Colonic mucosa (tissue), 4 donors: ENCODE results near the gene ZNF860. TPM values are rescaled to one million over a fixed set of nuclear protein-coding genes. Genes with fewer than 3 reads are reported as not detected.
A peak's percentile ranks its signal among the peaks of the same experiment; 100 is the strongest.

Experiments used
- DNase-seq: peaks from one replicate; pipeline ENCODE4 v3.0.0-alpha.2; 2020
- H3K27ac ChIP-seq: fragments of 200-600 bp; one replicate; pipeline ENCODE4 v1.8.0; 2021
- H3K27me3 ChIP-seq: fragments of 200-600 bp; one replicate; pipeline ENCODE4 v1.8.0; 2021
- H3K36me3 ChIP-seq: fragments of 200-600 bp; one replicate; pipeline ENCODE4 v1.8.0; 2021
- H3K4me1 ChIP-seq: fragments of 200-600 bp; one replicate; pipeline ENCODE4 v1.8.0; 2021; ENCODE audit warnings: mild to moderate bottlenecking
- H3K4me3 ChIP-seq: fragments of 200-600 bp; one replicate; pipeline ENCODE4 v1.8.0; 2021
- H3K9ac ChIP-seq, 2 donors: one replicate each; pipeline ENCODE4 v1.7.0; 2013; ENCODE audit warnings: control low read depth in 2 of 2, low read depth in 2 of 2, low read length in 2 of 2
- H3K9me3 ChIP-seq: fragments of 200-600 bp; one replicate; pipeline ENCODE4 v1.8.0; 2021
- CTCF ChIP-seq: fragments of 200-600 bp; IDR thresholded peaks from one replicate; pipeline ENCODE4 v1.8.0; 2022; ENCODE audit warnings: antibody characterized with exemption, mild to moderate bottlenecking
- intact Hi-C: fragments of 100-400 bp; cut with DNase I; formaldehyde crosslinking; loops from one replicate; pipeline ENCODE4 v1.14.1; 2022
- total RNA-seq, 2 donors: library from RNA; stranded (reverse); fragmentation: NEBNext Ultra II Directional in 1 of 2; extraction: Animal tissue kit (Norgen Biotek cat#: 25700) in 1 of 2; gene quantifications; one replicate each; pipeline ENCODE4 v1.2.1, GENCODE V29; 2021
- donor health status: healthy.
- donor health status: DM: no; HTN: no; CAD: no.
- donor health status: DM: no; HTN: no; CAD: no.

Gene ZNF860
- total RNA-seq, 2 donors from 2014 or later, result 0.53 to 1.5 TPM

- intact Hi-C loops, result no loop called here
- no peaks in the 10 kb centered on the region for H3K27me3 ChIP-seq
- TF ChIP-seq CTCF, result no peak
- no peaks in the 10 kb centered on the region for H3K4me1 ChIP-seq
- H3K9me3 ChIP-seq, result no peaks in the 10 kb centered on the region
- no peak overlapping the region for H3K9ac ChIP-seq
- H3K4me3 ChIP-seq, result no peak overlapping the region
- H3K36me3 ChIP-seq, result no peaks in the 10 kb centered on the region
- H3K27ac ChIP-seq, result no peak overlapping the region
- DNase-seq, result no peak
These were observed 35.7 kb downstream of the ZNF860 start for GRCh38 chr3:32017286-32017685.

GRCh38 chr3:32018757-32019564 is 37.4 kb downstream of the ZNF860 start:
- H3K27ac ChIP-seq, result no peak overlapping the region

GRCh38 chr3:32021155-32021554 is 39.6 kb downstream of the ZNF860 start:
- Histone ChIP-seq H3K27me3 (no peaks in the 10 kb centered on the region), H3K4me1 (peaks cover 6% of the 10 kb centered on the region), H3K27ac (no peak overlapping the region), H3K36me3 (no peaks in the 10 kb centered on the region), H3K4me3 (no peak overlapping the region), H3K9ac (no peak overlapping the region), H3K9me3 (no peaks in the 10 kb centered on the region)
- TF ChIP-seq CTCF, result no peak
- no peak for DNase-seq
- intact Hi-C loops, result no loop called here

More at GRCh38 chr3:32018757-32019564, 37.4 kb downstream of the ZNF860 start:
- Histone ChIP-seq H3K36me3 (no peaks in the 10 kb centered on the region), H3K4me1 (peaks cover 6% of the 10 kb centered on the region), H3K9me3 (no peaks in the 10 kb centered on the region), H3K27me3 (no peaks in the 10 kb centered on the region), H3K4me3 (no peak overlapping the region), H3K9ac (no peak overlapping the region)
- intact Hi-C loops, result loop anchor here (1.0 kb wide), 1 partner anchor 127 kb away; no protein-coding TSS in a partner anchor
- no peak for DNase-seq
- peak; percentile 74 for TF ChIP-seq CTCF

- Histone ChIP-seq H3K27ac (no peak overlapping the region), H3K27me3 (no peaks in the 10 kb centered on the region), H3K4me3 (no peak overlapping the region), H3K9ac (no peak overlapping the region), H3K36me3 (no peaks in the 10 kb centered on the region), H3K9me3 (no peaks in the 10 kb centered on the region), H3K4me1 (peaks cover 6% of the 10 kb centered on the region)
- no peak for TF ChIP-seq CTCF
- no peak for DNase-seq
- intact Hi-C loops, result no loop called here
These were observed 40.2 kb downstream of the ZNF860 start for GRCh38 chr3:32021748-32022147.

- no peaks in the 10 kb centered on the region for H3K36me3 ChIP-seq
- no peak overlapping the region for H3K27ac ChIP-seq
- intact Hi-C loops, result no loop called here
- no peak overlapping the region for H3K9ac ChIP-seq
- no peaks in the 10 kb centered on the region for H3K27me3 ChIP-seq
- no peak overlapping the region for H3K4me3 ChIP-seq
- no peak for TF ChIP-seq CTCF
- peaks cover 6% of the 10 kb centered on the region for H3K4me1 ChIP-seq
- peak; percentile 29 for DNase-seq
- no peaks in the 10 kb centered on the region for H3K9me3 ChIP-seq
These were observed 41.4 kb downstream of the ZNF860 start for GRCh38 chr3:32022947-32023346.
